Measurements from ENCODE around the gene ITPKB. TPM values are rescaled to one million over a fixed set of nuclear protein-coding genes. Genes with fewer than 3 reads are reported as not detected.

Gene ITPKB
- total and polyA plus RNA-seq, 11 donors, result 6.2 to 33.7 (median 17.8) TPM

GRCh38 chr1:226732856-226733291 is 6.2 kb downstream of the ITPKB start:
- no peaks in the 10 kb centered on the region for H3K9me3 ChIP-seq
- no peak for ATAC-seq
- H3K4me3 ChIP-seq, result peak overlapping the region in 9 of 12 donors; percentile 81 to 98 (median 93)
- intact Hi-C loops (cut with DNase I), result loop anchor here in 4 of 10 donors (5.0 to 10.0 kb wide), 4 partner anchors 76 to 92 kb away; no protein-coding TSS in a partner anchor
- peaks cover 0 to 51% (median 31%) of the 10 kb centered on the region in 9 donors for H3K36me3 ChIP-seq
- no peak for DNase-seq
- H3K27me3 ChIP-seq, result no peaks in the 10 kb centered on the region
- H3K4me1 ChIP-seq, result peaks cover 0 to 93% (median 47%) of the 10 kb centered on the region in 12 donors
- peak overlapping the region in 9 of 12 donors; percentile 30 to 95 (median 47) for H3K27ac ChIP-seq
- TF ChIP-seq, protein P1, sequence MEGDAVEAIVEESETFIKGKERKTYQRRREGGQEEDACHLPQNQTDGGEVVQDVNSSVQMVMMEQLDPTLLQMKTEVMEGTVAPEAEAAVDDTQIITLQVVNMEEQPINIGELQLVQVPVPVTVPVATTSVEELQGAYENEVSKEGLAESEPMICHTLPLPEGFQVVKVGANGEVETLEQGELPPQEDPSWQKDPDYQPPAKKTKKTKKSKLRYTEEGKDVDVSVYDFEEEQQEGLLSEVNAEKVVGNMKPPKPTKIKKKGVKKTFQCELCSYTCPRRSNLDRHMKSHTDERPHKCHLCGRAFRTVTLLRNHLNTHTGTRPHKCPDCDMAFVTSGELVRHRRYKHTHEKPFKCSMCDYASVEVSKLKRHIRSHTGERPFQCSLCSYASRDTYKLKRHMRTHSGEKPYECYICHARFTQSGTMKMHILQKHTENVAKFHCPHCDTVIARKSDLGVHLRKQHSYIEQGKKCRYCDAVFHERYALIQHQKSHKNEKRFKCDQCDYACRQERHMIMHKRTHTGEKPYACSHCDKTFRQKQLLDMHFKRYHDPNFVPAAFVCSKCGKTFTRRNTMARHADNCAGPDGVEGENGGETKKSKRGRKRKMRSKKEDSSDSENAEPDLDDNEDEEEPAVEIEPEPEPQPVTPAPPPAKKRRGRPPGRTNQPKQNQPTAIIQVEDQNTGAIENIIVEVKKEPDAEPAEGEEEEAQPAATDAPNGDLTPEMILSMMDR (IDR thresholded peaks at IDR 0.05), result no peak
- TF ChIP-seq POLR2A (IDR thresholded peaks at IDR 0.05), result no peak
- WGBS, 4 donors, result 54 to 80% (median 61%) methylated on average over 4 of the region's 4 CpGs

DNA sequence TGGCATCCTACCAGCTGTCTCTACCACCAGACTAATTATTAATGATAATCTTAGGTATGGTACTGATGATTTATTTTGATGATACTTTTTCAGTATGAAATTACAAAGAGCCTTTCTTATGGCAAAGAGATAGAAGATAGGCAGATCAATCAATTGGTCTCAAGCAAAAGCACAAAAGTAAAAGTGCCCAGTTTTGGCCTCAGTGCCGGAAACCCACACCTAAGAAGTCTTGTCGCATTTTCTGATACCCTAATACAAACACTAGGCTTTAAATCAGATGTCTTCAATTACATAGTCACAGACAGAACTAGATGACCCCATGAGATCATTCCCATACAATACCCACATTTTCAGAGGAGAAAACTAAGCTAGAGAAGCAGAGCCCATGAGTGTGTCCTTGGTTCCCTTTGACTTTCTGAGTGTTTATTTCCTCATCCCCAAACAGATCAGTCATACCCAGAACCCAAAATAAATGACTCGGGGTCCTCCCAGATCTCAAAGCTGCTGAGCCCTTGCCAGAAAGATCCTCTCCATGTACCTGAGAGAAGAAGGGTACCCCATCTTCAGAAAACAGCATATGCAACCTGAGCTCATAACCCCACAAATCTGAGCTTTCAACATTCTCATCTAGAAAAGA is 7.7 kb downstream of the ITPKB start:
- intact Hi-C loops (cut with DNase I), result loop anchor here in 4 of 10 donors (5.0 to 10.0 kb wide), 4 partner anchors 74 to 93 kb away; no protein-coding TSS in a partner anchor
- ATAC-seq (no peak), DNase-seq (no peak)
- Histone ChIP-seq H3K27me3 (no peaks in the 10 kb centered on the region), H3K9me3 (no peaks in the 10 kb centered on the region), H3K27ac (peak overlapping the region in 8 of 12 donors; percentile 1 to 94 (median 16)), H3K36me3 (peaks cover 0 to 56% (median 25%) of the 10 kb centered on the region in 9 donors), H3K4me3 (peak overlapping the region in 9 of 12 donors; percentile 4 to 98 (median 93)), H3K4me1 (peaks cover 0 to 100% (median 46%) of the 10 kb centered on the region in 12 donors)
- no peak for TF ChIP-seq POLR2A (IDR thresholded peaks at IDR 0.05)
- TF ChIP-seq, protein P1 (IDR thresholded peaks at IDR 0.05), result no peak
- 60 to 68% (median 67%) methylated on average over 3 of the region's 3 CpGs for WGBS, 4 donors

GRCh38 chr1:226730836-226731235 is 8.2 kb downstream of the ITPKB start:
- Histone ChIP-seq H3K4me1 (peaks cover 0 to 100% (median 43%) of the 10 kb centered on the region in 12 donors), H3K9me3 (no peaks in the 10 kb centered on the region), H3K27me3 (no peaks in the 10 kb centered on the region), H3K36me3 (peaks cover 0 to 56% (median 23%) of the 10 kb centered on the region in 9 donors), H3K4me3 (peak overlapping the region in 7 of 12 donors; percentile 4 to 98 (median 93)), H3K27ac (peak overlapping the region in 7 of 12 donors; percentile 1 to 94 (median 11))
- intact Hi-C loops (cut with DNase I), result loop anchor here in 4 of 10 donors (5.0 to 10.0 kb wide), 4 partner anchors 74 to 94 kb away; no protein-coding TSS in a partner anchor
- 62 to 66% (median 65%) methylated on average over 3 of the region's 3 CpGs for WGBS, 4 donors
- ATAC-seq (no peak), DNase-seq (no peak)
- TF ChIP-seq POLR2A (IDR thresholded peaks at IDR 0.05), result no peak
- TF ChIP-seq, protein P1 (IDR thresholded peaks at IDR 0.05), result no peak

GRCh38 chr1:226730071-226730470 is 9.0 kb downstream of the ITPKB start:
- DNase-seq (no peak), ATAC-seq (no peak)
- WGBS, 4 donors, result 64 to 87% (median 76%) methylated on average over 1 of the region's 1 CpG
- Histone ChIP-seq H3K27me3 (no peaks in the 10 kb centered on the region), H3K4me1 (peaks cover 0 to 100% (median 47%) of the 10 kb centered on the region in 12 donors), H3K9me3 (no peaks in the 10 kb centered on the region), H3K36me3 (peaks cover 0 to 53% (median 18%) of the 10 kb centered on the region in 9 donors), H3K27ac (peak overlapping the region in 6 of 12 donors; percentile 2 to 94 (median 34)), H3K4me3 (no peak overlapping the region)
- no peak for TF ChIP-seq POLR2A (IDR thresholded peaks at IDR 0.05)
- TF ChIP-seq, protein P1 (IDR thresholded peaks at IDR 0.05), result no peak
- intact Hi-C loops (cut with DNase I), result loop anchor here in 4 of 10 donors (5.0 to 10.0 kb wide), 4 partner anchors 73 to 95 kb away; no protein-coding TSS in a partner anchor

Data from heart left ventricle (tissue), 16 donors.